H1 (cell line): ENCODE results near the gene TNS1. TPM values are rescaled to one million over a fixed set of nuclear protein-coding genes. Genes with fewer than 3 reads are reported as not detected.

Source experiments
- CTCF ChIA-PET: fragments of 300-600 bp; sonication (Branson Sonifier 250); formaldehyde crosslinking; loops from one replicate; lab custom pipeline; 2021; ENCODE audit not compliant: partially characterized antibody; lab: Charles Lee
- POLR2A ChIA-PET: fragments of 300-600 bp; sonication (Branson Sonifier 250); formaldehyde crosslinking; loops from one replicate; lab custom pipeline; 2021; ENCODE audit warnings: inconsistent platforms; ENCODE audit not compliant: partially characterized antibody; lab: Charles Lee
- DNase-seq, 2 experiments: peaks; one replicate each; pipeline versions ENCODE4 v3.0.0 to v3.0.0-alpha.2; 2010 to 2022; ENCODE audit warnings: low spot score in 2 of 2, low read depth in 1 of 2, mixed read lengths in 1 of 2
- FAIRE-seq: peaks from 2 replicates; lab custom pipeline; 2011; peaks lifted over from hg19 to GRCh38; lab: Jason Lieb, UNC
- H2AFZ ChIP-seq: 2 replicates; pipeline ENCODE4 v1.8.1; 2012; ENCODE audit warnings: low read length, inconsistent platforms
- H2AK5ac ChIP-seq: 2 replicates; pipeline ENCODE4 v1.6.1; 2013; ENCODE audit warnings: low read depth, low read length
- H2BK120ac ChIP-seq: replicated peaks from 2 replicates; pipeline ENCODE3; 2013; ENCODE audit warnings: low read depth, low read length, inconsistent platforms
- H2BK12ac ChIP-seq: 2 replicates; pipeline ENCODE4 v1.6.1; 2013; ENCODE audit warnings: low read depth, low read length
- H2BK15ac ChIP-seq: 2 replicates; pipeline ENCODE4 v1.6.1; 2013; ENCODE audit warnings: low read length
- H2BK20ac ChIP-seq: 2 replicates; pipeline ENCODE4 v1.6.1; 2013; ENCODE audit warnings: low read length
- H2BK5ac ChIP-seq: 2 replicates; pipeline ENCODE4 v1.6.1; 2013; ENCODE audit warnings: low read depth, low read length
- H3K14ac ChIP-seq: 2 replicates; pipeline ENCODE4 v1.6.1; 2013; ENCODE audit warnings: inconsistent platforms; ENCODE audit not compliant: insufficient read length
- H3K18ac ChIP-seq: 2 replicates; pipeline ENCODE4 v1.6.1; 2013; ENCODE audit warnings: low read length; ENCODE audit errors: extremely low read depth
- H3K23ac ChIP-seq: 2 replicates; pipeline ENCODE4 v1.6.1; 2013; ENCODE audit warnings: inconsistent platforms; ENCODE audit not compliant: insufficient read length
- H3K23me2 ChIP-seq: 2 replicates; pipeline ENCODE4 v1.6.1; 2013; ENCODE audit warnings: low read depth, low read length
- H3K27ac ChIP-seq: 2 replicates; pipeline ENCODE4 v1.6.1; 2011; ENCODE audit warnings: low read depth, low read length, inconsistent platforms
- H3K27me3 ChIP-seq, 4 experiments: replicated peaks in 1 of 4; 1 replicate in 1 of 4; 2 replicates in 3 of 4; pipeline versions ENCODE4 v1.6.1 to v1.8.1; 2011 to 2013; ENCODE audit warnings: low read length in 3 of 4, mild to moderate bottlenecking in 3 of 4, inconsistent platforms in 2 of 4, mixed read lengths in 2 of 4, moderate library complexity in 1 of 4; ENCODE audit not compliant: control insufficient read depth in 3 of 4, insufficient read depth in 3 of 4; ENCODE audit errors: extremely low read depth in 1 of 4
- H3K36me3 ChIP-seq, 4 experiments: 2 replicates each; pipeline versions ENCODE4 v1.6.1 to v1.8.1; 2011 to 2013; ENCODE audit warnings: mild to moderate bottlenecking in 4 of 4, low read length in 3 of 4, moderate library complexity in 2 of 4, control low read depth in 1 of 4, inconsistent platforms in 1 of 4; ENCODE audit not compliant: insufficient read depth in 4 of 4, control insufficient read depth in 2 of 4
- H3K4ac ChIP-seq: replicated peaks from 2 replicates; pipeline ENCODE3; 2013; ENCODE audit warnings: low read length, low read depth, mixed read lengths, inconsistent platforms; ENCODE audit not compliant: insufficient read length
- H3K4me1 ChIP-seq, 4 experiments: replicated peaks in 1 of 4; 1 replicate in 1 of 4; 2 replicates in 3 of 4; pipeline versions ENCODE4 v1.6.1 to v1.8.1; 2011 to 2013; ENCODE audit warnings: low read length in 3 of 4, inconsistent platforms in 2 of 4, mixed read lengths in 1 of 4; ENCODE audit not compliant: insufficient read depth in 4 of 4, control insufficient read depth in 3 of 4
- H3K4me2 ChIP-seq, 2 experiments: 2 replicates each; pipeline versions ENCODE4 v1.6.1 to v1.8.1; 2011 to 2013; ENCODE audit warnings: low read depth in 2 of 2, low read length in 2 of 2, control low read depth in 1 of 2, inconsistent platforms in 1 of 2, mild to moderate bottlenecking in 1 of 2; ENCODE audit not compliant: insufficient read depth in 1 of 2
- H3K4me3 ChIP-seq, 4 experiments: fragments of 200-600, 300-600 bp in 1 of 4; sonication (generic), shearing (Covaris generic), sonication (Bioruptor Twin) in 1 of 4; 2 replicates each; pipeline versions ENCODE4 v1.5.1 to v1.8.1; 2011 to 2016; ENCODE audit warnings: low read length in 4 of 4, low read depth in 3 of 4, control low read depth in 2 of 4, inconsistent platforms in 2 of 4, mild to moderate bottlenecking in 2 of 4, mixed read lengths in 1 of 4, moderate library complexity in 1 of 4; ENCODE audit not compliant: insufficient read depth in 2 of 4; ENCODE audit errors: extremely low read depth in 1 of 4
- H3K56ac ChIP-seq: replicated peaks from 2 replicates; pipeline ENCODE3; 2013; ENCODE audit warnings: low read depth, mild to moderate bottlenecking, mixed read lengths, low read length, inconsistent platforms; ENCODE audit not compliant: insufficient read length
- H3K79me1 ChIP-seq: 2 replicates; pipeline ENCODE4 v1.6.1; 2013; ENCODE audit warnings: low read depth, low read length, control low read depth
- H3K79me2 ChIP-seq, 2 experiments: 2 replicates each; pipeline versions ENCODE4 v1.6.1 to v1.8.1; 2012 to 2013; ENCODE audit warnings: low read length in 2 of 2, mild to moderate bottlenecking in 2 of 2, inconsistent platforms in 1 of 2; ENCODE audit not compliant: insufficient read depth in 2 of 2, control insufficient read depth in 1 of 2
- H3K9ac ChIP-seq, 4 experiments: replicated peaks in 1 of 4; 1 replicate in 1 of 4; 2 replicates in 3 of 4; pipeline versions ENCODE4 v1.6.1 to v1.8.1; 2011 to 2013; ENCODE audit warnings: low read depth in 3 of 4, low read length in 3 of 4, control low read depth in 2 of 4, mild to moderate bottlenecking in 2 of 4, moderate library complexity in 2 of 4, inconsistent platforms in 1 of 4; ENCODE audit errors: extremely low read depth in 1 of 4
- H3K9me3 ChIP-seq, 2 experiments: 2 replicates each; pipeline versions ENCODE4 v1.6.1 to v1.8.1; 2012 to 2013; ENCODE audit warnings: mild to moderate bottlenecking in 2 of 2, moderate library complexity in 2 of 2, control low read depth in 1 of 2, inconsistent platforms in 1 of 2, low read depth in 1 of 2, low read length in 1 of 2, mixed read lengths in 1 of 2; ENCODE audit not compliant: insufficient read depth in 2 of 2
- H4K20me1 ChIP-seq, 2 experiments: replicated peaks in 1 of 2; 2 replicates each; pipeline versions ENCODE3 to v1.8.1; 2011 to 2013; ENCODE audit warnings: inconsistent platforms in 2 of 2, low read length in 2 of 2, mild to moderate bottlenecking in 1 of 2; ENCODE audit not compliant: insufficient read depth in 2 of 2, control insufficient read depth in 1 of 2
- H4K5ac ChIP-seq: 2 replicates; pipeline ENCODE4 v1.6.1; 2013; ENCODE audit warnings: low read length, low read depth, mixed read lengths, inconsistent platforms; ENCODE audit not compliant: insufficient read length
- H4K8ac ChIP-seq: 2 replicates; pipeline ENCODE4 v1.8.0; 2013; ENCODE audit warnings: mild to moderate bottlenecking, moderate library complexity, low read length, inconsistent platforms; ENCODE audit not compliant: insufficient read depth; ENCODE audit errors: extremely low read depth
- H4K91ac ChIP-seq: replicated peaks from 2 replicates; pipeline ENCODE3; 2013; ENCODE audit warnings: low read length, mixed read lengths, inconsistent platforms; ENCODE audit not compliant: insufficient read length
- BACH1 ChIP-seq: IDR thresholded peaks from 2 replicates; pipeline ENCODE4 v1.6.1; 2012; ENCODE audit warnings: low read length, improper control_type of control experiment
- CEBPB ChIP-seq: IDR thresholded peaks from 2 replicates; pipeline ENCODE4 v1.6.1; 2012; ENCODE audit warnings: low read depth, low read length
- CREB1 ChIP-seq: IDR thresholded peaks from 2 replicates; pipeline ENCODE4 v1.6.1; 2012; ENCODE audit warnings: inconsistent platforms
- CTBP2 ChIP-seq: IDR thresholded peaks from 2 replicates; pipeline ENCODE4 v1.7.0; 2011; ENCODE audit warnings: borderline replicate concordance, mild to moderate bottlenecking, moderate library complexity, mixed read lengths, low read length; ENCODE audit not compliant: insufficient read depth, insufficient read length
- RAD21 ChIP-seq, 2 experiments: IDR thresholded peaks in 1 of 2; conservative IDR thresholded peaks in 1 of 2; 2 replicates each; pipeline ENCODE4 v1.6.1; 2011; ENCODE audit warnings: low read depth in 2 of 2, low read length in 2 of 2, improper control_type of control experiment in 1 of 2, inconsistent platforms in 1 of 2, mild to moderate bottlenecking in 1 of 2, moderate library complexity in 1 of 2
- RBBP5 ChIP-seq: IDR thresholded peaks from 2 replicates; pipeline ENCODE4 v1.7.1; 2012; ENCODE audit warnings: low read depth, mild to moderate bottlenecking, inconsistent platforms, low read length, moderate library complexity, borderline replicate concordance
- SIN3A ChIP-seq, 2 experiments: IDR thresholded peaks in 1 of 2; conservative IDR thresholded peaks in 1 of 2; 2 replicates each; pipeline ENCODE4 v1.6.1; 2011 to 2012; ENCODE audit warnings: low read length in 2 of 2, improper control_type of control experiment in 1 of 2, low read depth in 1 of 2, mild to moderate bottlenecking in 1 of 2
- TBP ChIP-seq: IDR thresholded peaks from 2 replicates; pipeline ENCODE4 v1.6.1; 2011; ENCODE audit warnings: low read depth, low read length, improper control_type of control experiment
- TEAD4 ChIP-seq: IDR thresholded peaks from 2 replicates; pipeline ENCODE4 v1.6.1; 2012; ENCODE audit warnings: low read depth, low read length, inconsistent platforms, mixed read lengths
- WGBS, 2 experiments: shearing (Covaris generic) in 1 of 2; methylation state at CpG; one replicate each; pipeline versions ENCODE4 v1.1.6 to v1.1.7; 2013 to 2015; ENCODE audit warnings: low lambda C conversion rate in 2 of 2, mixed read lengths in 2 of 2, inconsistent platforms in 1 of 2, low coverage in 1 of 2, missing lambda C conversion rate in 1 of 2; ENCODE audit not compliant: insufficient replicate concordance in 2 of 2, insufficient coverage in 1 of 2, insufficient read length in 1 of 2; ENCODE audit errors: extremely low coverage in 1 of 2, missing lambda C conversion rate in 1 of 2; 5-methylcytosine and 5-hydroxymethylcytosine counted together
- polyA plus RNA-seq, 7 experiments: library from polyadenylated mRNA; depleted of rRNA in 3 of 7; stranded (reverse) in 5 of 7; unstranded in 2 of 7; fragments of >200 nt in 5 of 7; fragments of 200-250 nt in 2 of 7; gene quantifications; 1 replicate in 5 of 7; 2 replicates in 1 of 7; 4 replicates in 1 of 7; pipeline versions ENCODE4 v1.2.1 to v1.2.3, GENCODE V29; 2011 to 2013; ENCODE audit warnings: missing spikeins in 2 of 7, mixed read lengths in 2 of 7
- total RNA-seq: library from RNA; stranded (reverse); fragmentation: NEBNext Ultra II Directional; extraction: Animal tissue kit (Norgen Biotek cat#: 25700); gene quantifications from 2 replicates; pipeline ENCODE4 v1.2.1, GENCODE V29; 2021

Gene TNS1
- total and polyA plus RNA-seq, 2 of the 8 experiments (the other 6 are each of a cell fraction or from before 2014, with no cell fraction given): 1.5 to 5.1 TPM

DNA sequence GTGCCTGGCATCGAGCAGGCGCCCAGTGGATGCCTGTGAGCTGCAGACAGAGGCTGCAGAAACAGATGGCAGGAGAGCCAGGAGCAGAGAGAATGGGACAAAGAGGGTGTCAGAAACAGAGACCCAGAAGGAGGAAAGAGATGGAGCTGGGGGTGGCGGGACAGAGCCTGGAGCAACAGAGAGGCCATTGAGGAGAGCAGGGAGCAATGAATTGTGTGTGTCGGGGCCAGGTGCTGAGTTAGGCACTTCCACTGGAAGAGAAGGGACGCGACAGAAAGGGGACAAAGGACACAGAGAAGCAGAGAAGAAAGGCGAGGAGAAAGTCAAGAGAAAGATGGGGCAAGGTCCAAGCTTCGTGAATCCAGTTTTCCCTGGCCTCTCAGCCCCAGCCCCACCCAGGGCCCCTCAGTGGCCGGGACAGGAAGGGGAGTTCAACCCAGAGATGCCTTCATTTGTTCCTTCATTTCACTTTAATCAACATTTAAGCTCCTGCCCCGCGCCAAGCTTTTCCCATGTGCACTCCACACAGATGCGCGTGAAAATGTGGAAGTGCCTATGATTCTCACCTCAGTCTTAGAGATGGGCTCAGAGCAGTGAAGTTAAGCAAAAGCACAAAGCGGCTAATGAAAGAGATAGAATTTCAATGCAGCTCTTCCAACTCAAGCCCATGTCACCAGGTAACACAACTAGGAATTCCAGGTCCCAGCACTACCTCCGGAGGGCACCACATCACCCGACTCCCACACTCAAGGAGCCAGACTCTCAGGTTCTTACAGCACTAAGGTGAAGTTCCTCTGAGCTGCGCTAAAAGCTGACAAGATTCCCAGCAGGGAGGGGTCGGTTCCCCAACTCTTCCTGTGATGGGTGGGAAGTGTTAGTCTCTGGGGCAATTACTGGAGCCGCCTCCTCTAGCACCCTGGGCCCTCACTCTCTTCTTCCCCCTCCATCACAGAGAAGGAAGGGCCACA is 55.1 kb downstream of the TNS1 start:
- no peak overlapping the region for H3K4me3 ChIP-seq
- no peaks in the 10 kb centered on the region for H3K79me2 ChIP-seq
- H3K23me2 ChIP-seq: no peaks in the 10 kb centered on the region; the same call in 1 of the 2 replicates
- H3K56ac ChIP-seq: no peak overlapping the region
- no peak overlapping the region for H4K91ac ChIP-seq
- H3K27me3 ChIP-seq: no peaks in the 10 kb centered on the region; a peak in 1 of 7 replicates
- H2BK15ac ChIP-seq: no peak overlapping the region; the same call in 1 of the 2 replicates
- no peak overlapping the region for H3K4me2 ChIP-seq
- H3K79me1 ChIP-seq: no peaks in the 10 kb centered on the region; the same call in 1 of the 2 replicates
- 71% methylated on average over 19 of the region's 19 CpGs; no CpG with 5 or more reads in 1 of the 2 experiments for WGBS, 2 experiments
- no peaks in the 10 kb centered on the region for H4K20me1 ChIP-seq
- H3K9me3 ChIP-seq: no peaks in the 10 kb centered on the region
- H2BK12ac ChIP-seq: no peak overlapping the region
- FAIRE-seq (peak; percentile 82), DNase-seq (peak in 1 of 2 experiments; percentile 49)
- no peak overlapping the region for H2BK5ac ChIP-seq
- no peak overlapping the region for H3K14ac ChIP-seq
- H2BK120ac ChIP-seq: no peak overlapping the region
- no peak overlapping the region for H2AK5ac ChIP-seq
- no peak overlapping the region for H4K8ac ChIP-seq
- H3K9ac ChIP-seq: no peak overlapping the region
- no peak overlapping the region for H4K5ac ChIP-seq
- no peak overlapping the region for H2AFZ ChIP-seq
- POLR2A ChIA-PET: interaction anchor here (0.8 kb wide), 1 partner anchor 33 kb away, joined by 3 read pairs; no protein-coding TSS in a partner anchor
- 0 out of 2 replicates have a peak overlapping the region, but pooled peaks have one; percentile 6 for H2BK20ac ChIP-seq
- CTCF ChIA-PET: interaction anchor here (0.5 to 22.2 kb wide), 23 partner anchors 9 to 456 kb away, joined by 3 to 480 read pairs (median 7); no protein-coding TSS in a partner anchor
- H3K4ac ChIP-seq: no peak overlapping the region
- peak overlapping the region; percentile 10; the same call in 1 of the 2 replicates for H3K18ac ChIP-seq
- no peak overlapping the region for H3K27ac ChIP-seq
- H3K23ac ChIP-seq: no peak overlapping the region
- peaks cover 7 to 26% (median 10%) of the 10 kb centered on the region in 4 experiments for H3K4me1 ChIP-seq
- H3K36me3 ChIP-seq: no peaks in the 10 kb centered on the region
- TF ChIP-seq TBP (peak; percentile 38; the same call in 1 of the 2 replicates), RBBP5 (no peak), RAD21 (IDR thresholded peaks at IDR 0.05 in 1 of 2, conservative IDR thresholded peaks at IDR 0.05 in 1 of 2; ENCODE audit: low read depth in 2 of 2, low read length in 2 of 2) (peak; percentile 69 to 79), CTBP2 (no peak), CEBPB (no peak), CREB1 (no peak), BACH1 (no peak), SIN3A (conservative IDR thresholded peaks at IDR 0.05 in 1 of 2, IDR thresholded peaks at IDR 0.05 in 1 of 2; ENCODE audit: low read depth in 1 of 2, low read length in 2 of 2) (no peak), TEAD4 (peak; percentile 77; the same call in 1 of the 2 replicates)
